GM13977 (cell line): ENCODE measurements around the gene EBP.
"Not testable (repeated sequence)": the region's sequence is repeated elsewhere in the genome, so short reads cannot be mapped to it uniquely, and the experiment has no call there.

Experiments
- DNase-seq: peaks from one replicate; pipeline ENCODE4 v3.0.0; 2012; ENCODE audit warnings: low spot score
- CTCF ChIP-seq: IDR thresholded peaks from 2 replicates; pipeline ENCODE4 v1.5.1; 2012; ENCODE audit warnings: mild to moderate bottlenecking, control low read depth; ENCODE audit not compliant: insufficient read depth; ENCODE audit errors: extremely low read depth, missing control alignments
- in situ Hi-C: fragments of 300-500 bp; cut with MboI; formaldehyde crosslinking; loops from one replicate; pipeline ENCODE4 v1.12.0; 2022; ENCODE audit warnings: low sequenced_read_pairs, low pct_unique_long_range_greater_than_20kb, mixed read lengths, inconsistent platforms; ENCODE audit not compliant: unreplicated experiment

EBP gene

GRCh38 chrX:48540028-48540375 lies 18.4 kb downstream of the EBP start:
- DNase-seq = peak; percentile 61
- in situ Hi-C loops = no loop called here
- TF ChIP-seq CTCF = no peak

GRCh38 chrX:48540480-48540879 lies 18.9 kb downstream of the EBP start:
- in situ Hi-C loops = no loop called here
- TF ChIP-seq CTCF = no peak
- no peak for DNase-seq

GRCh38 chrX:48541140-48541814 lies 19.7 kb downstream of the EBP start:
- TF ChIP-seq CTCF = no peak
- in situ Hi-C loops = no loop called here
- no peak for DNase-seq

GRCh38 chrX:48548871-48549270 lies 27.3 kb downstream of the EBP start:
- TF ChIP-seq CTCF = no peak
- in situ Hi-C loops = no loop called here
- no peak for DNase-seq

GRCh38 chrX:48555731-48556325 lies 34.2 kb downstream of the EBP start:
- in situ Hi-C loops, DNase-seq: not testable (repeated sequence)

- no peak for TF ChIP-seq CTCF
- DNase-seq = no peak
- in situ Hi-C loops = no loop called here
Measured at GRCh38 chrX:48558271-48558670, 36.7 kb downstream of the EBP start.

- DNase-seq = no peak
- in situ Hi-C loops = no loop called here
- no peak for TF ChIP-seq CTCF
Measured at GRCh38 chrX:48559636-48560035, 38.0 kb downstream of the EBP start.
